ENCODE results near the gene DEFB131A. TPM values are rescaled to one million over a fixed set of nuclear protein-coding genes. Genes with fewer than 3 reads are reported as not detected.
"Not testable (repeated sequence)": the region's sequence is repeated elsewhere in the genome, so short reads cannot be mapped to it uniquely, and the experiment has no call there.

The DEFB131A gene
- total RNA-seq, 1 experiment from 2014 or later: not detected

GRCh38 chr4:9488796-9489195 lies 44.6 kb downstream of the DEFB131A start:
- not testable (repeated sequence) for H4K20me1 ChIP-seq (ENCODE audit: control insufficient read depth, insufficient read depth, insufficient read length)

GRCh38 chr4:9490496-9490895 lies 46.3 kb downstream of the DEFB131A start:
- H3K9me3 ChIP-seq (ENCODE audit: control insufficient read depth, low read depth, low read length); H4K20me1 ChIP-seq (ENCODE audit: control insufficient read depth, insufficient read depth, insufficient read length); H3K18ac ChIP-seq (ENCODE audit: insufficient read length, low read depth, low read length); H3K79me2 ChIP-seq (ENCODE audit: insufficient read depth, low read length); H3K14ac ChIP-seq (ENCODE audit: insufficient read depth, low read length); H3K56ac ChIP-seq (ENCODE audit: insufficient read length, low read depth, low read length); H2BK12ac ChIP-seq (ENCODE audit: insufficient read length, low read depth, low read length); H2BK15ac ChIP-seq (ENCODE audit: low read depth, low read length); H3K36me3 Mint-ChIP-seq (ENCODE audit: insufficient read depth in 1 of 3, low read depth in 3 of 3); DNase-seq; H3K23me2 ChIP-seq (ENCODE audit: insufficient read length, low read depth, low read length, poor library complexity, severe bottlenecking); H3K4me1 ChIP-seq (ENCODE audit: insufficient read depth, low read length); H3K79me1 ChIP-seq (ENCODE audit: insufficient read depth, low read depth, low read length, poor library complexity, severe bottlenecking); H2BK5ac ChIP-seq (ENCODE audit: insufficient read length, low read length); H3K27ac Mint-ChIP-seq; H4K5ac ChIP-seq (ENCODE audit: insufficient read length, low read depth, low read length); H2AFZ ChIP-seq (ENCODE audit: low read length); H2BK20ac ChIP-seq (ENCODE audit: low read depth, low read length, poor library complexity, severe bottlenecking); H4K8ac ChIP-seq (replicated peaks; ENCODE audit: insufficient read length, low read depth, low read length); H4K91ac ChIP-seq (ENCODE audit: insufficient read length, low read depth, low read length); H3K27me3 ChIP-seq (ENCODE audit: insufficient read depth, low read length); H2BK120ac ChIP-seq (ENCODE audit: low read depth, low read length, poor library complexity, severe bottlenecking); H3T11ph ChIP-seq (ENCODE audit: low read length); H3K4ac ChIP-seq (ENCODE audit: low read depth, low read length); H3K4me1 Mint-ChIP-seq; H3K9ac ChIP-seq (ENCODE audit: extremely low read depth, insufficient read length, low read length); H3K27ac ChIP-seq (ENCODE audit: insufficient read length, low read depth, low read length); H3K4me3 Mint-ChIP-seq; H3K23ac ChIP-seq (ENCODE audit: insufficient read length, low read depth, low read length); H2AK5ac ChIP-seq (ENCODE audit: insufficient read length, low read length); H3K4me2 ChIP-seq (ENCODE audit: insufficient read depth, insufficient read length, low read length): not testable (repeated sequence)
- WGBS (ENCODE audit: extremely low coverage, insufficient read length, low lambda C conversion rate): no CpG with 5 or more reads among the region's 7 CpGs
- H3K27me3 Mint-ChIP-seq (ENCODE audit: low read depth): peaks cover 29% of the 10 kb centered on the region
- H3K9me3 Mint-ChIP-seq: peaks cover 3 to 27% of the 10 kb centered on the region in 2 experiments; a peak in 4 of 5 replicates

More at GRCh38 chr4:9488796-9489195, 44.6 kb downstream of the DEFB131A start:
- not testable (repeated sequence) for H2AFZ ChIP-seq (ENCODE audit: low read length); H3K4me1 ChIP-seq (ENCODE audit: insufficient read depth, low read length); H3K4ac ChIP-seq (ENCODE audit: low read depth, low read length); H2BK5ac ChIP-seq (ENCODE audit: insufficient read length, low read length); H2AK5ac ChIP-seq (ENCODE audit: insufficient read length, low read length); H3T11ph ChIP-seq (ENCODE audit: low read length); H2BK120ac ChIP-seq (ENCODE audit: low read depth, low read length, poor library complexity, severe bottlenecking); H3K79me2 ChIP-seq (ENCODE audit: insufficient read depth, low read length); H3K23me2 ChIP-seq (ENCODE audit: insufficient read length, low read depth, low read length, poor library complexity, severe bottlenecking); H4K8ac ChIP-seq (replicated peaks; ENCODE audit: insufficient read length, low read depth, low read length); DNase-seq; H3K9me3 ChIP-seq (ENCODE audit: control insufficient read depth, low read depth, low read length); H3K27ac Mint-ChIP-seq; H3K36me3 Mint-ChIP-seq (ENCODE audit: insufficient read depth in 1 of 3, low read depth in 3 of 3); H2BK15ac ChIP-seq (ENCODE audit: low read depth, low read length); H2BK20ac ChIP-seq (ENCODE audit: low read depth, low read length, poor library complexity, severe bottlenecking); H3K23ac ChIP-seq (ENCODE audit: insufficient read length, low read depth, low read length); H3K4me1 Mint-ChIP-seq; H3K4me3 Mint-ChIP-seq; H4K91ac ChIP-seq (ENCODE audit: insufficient read length, low read depth, low read length); H3K18ac ChIP-seq (ENCODE audit: insufficient read length, low read depth, low read length); H3K4me2 ChIP-seq (ENCODE audit: insufficient read depth, insufficient read length, low read length); H3K56ac ChIP-seq (ENCODE audit: insufficient read length, low read depth, low read length); H3K27me3 ChIP-seq (ENCODE audit: insufficient read depth, low read length); H4K5ac ChIP-seq (ENCODE audit: insufficient read length, low read depth, low read length); H3K14ac ChIP-seq (ENCODE audit: insufficient read depth, low read length); H3K27ac ChIP-seq (ENCODE audit: insufficient read length, low read depth, low read length); H3K9ac ChIP-seq (ENCODE audit: extremely low read depth, insufficient read length, low read length); H2BK12ac ChIP-seq (ENCODE audit: insufficient read length, low read depth, low read length); H3K79me1 ChIP-seq (ENCODE audit: insufficient read depth, low read depth, low read length, poor library complexity, severe bottlenecking)
- H3K27me3 Mint-ChIP-seq (ENCODE audit: low read depth): peaks cover 17% of the 10 kb centered on the region
- no CpG with 5 or more reads among the region's 15 CpGs for WGBS (ENCODE audit: extremely low coverage, insufficient read length, low lambda C conversion rate)
- peaks cover 3 to 31% of the 10 kb centered on the region in 2 experiments; a peak in 4 of 5 replicates for H3K9me3 Mint-ChIP-seq
